ENCODE results near the gene CDH23.

CDH23 gene

GRCh38 chr10:71661060-71661622 is 264.4 kb downstream of the CDH23 start:
- DNase-seq (ENCODE audit: low spot score), result no peak

GRCh38 chr10:71661779-71662336 is 265.1 kb downstream of the CDH23 start:
- no peak for DNase-seq (ENCODE audit: low spot score)

- no peak for DNase-seq (ENCODE audit: low spot score)
These were observed 266.6 kb downstream of the CDH23 start for GRCh38 chr10:71663311-71663710.

- DNase-seq (ENCODE audit: low spot score), result no peak
These were observed 267.9 kb downstream of the CDH23 start for GRCh38 chr10:71664585-71664984.

- DNase-seq (ENCODE audit: low spot score), result no peak
These were observed 268.7 kb downstream of the CDH23 start for GRCh38 chr10:71665456-71665855.

GRCh38 chr10:71666639-71667386 is 270.1 kb downstream of the CDH23 start:
- no peak for DNase-seq (ENCODE audit: low spot score)

- no peak for DNase-seq (ENCODE audit: low spot score)
These were observed 270.6 kb downstream of the CDH23 start for GRCh38 chr10:71667387-71667752.

- DNase-seq (ENCODE audit: low spot score), result no peak
These were observed 275.6 kb downstream of the CDH23 start for GRCh38 chr10:71671994-71672946.

- no peak for DNase-seq (ENCODE audit: low spot score)
These were observed 278.7 kb downstream of the CDH23 start for GRCh38 chr10:71675295-71675970.

GRCh38 chr10:71677261-71677660 is 280.5 kb downstream of the CDH23 start:
- no peak for DNase-seq (ENCODE audit: low spot score)

- no peak for DNase-seq (ENCODE audit: low spot score)
These were observed 281.5 kb downstream of the CDH23 start for GRCh38 chr10:71678057-71678805.

GRCh38 chr10:71679425-71679824 is 282.7 kb downstream of the CDH23 start:
- DNase-seq (ENCODE audit: low spot score), result no peak

- no peak for DNase-seq (ENCODE audit: low spot score)
These were observed 285.3 kb downstream of the CDH23 start for GRCh38 chr10:71681977-71682376.

GRCh38 chr10:71683301-71683700 is 286.6 kb downstream of the CDH23 start:
- no peak for DNase-seq (ENCODE audit: low spot score)

- peak; percentile 20 for DNase-seq (ENCODE audit: low spot score)
These were observed 287.8 kb downstream of the CDH23 start for GRCh38 chr10:71684356-71685173.

GRCh38 chr10:71685554-71686232 is 289.0 kb downstream of the CDH23 start:
- DNase-seq (ENCODE audit: low spot score), result no peak

GRCh38 chr10:71687077-71687476 is 290.4 kb downstream of the CDH23 start:
- no peak for DNase-seq (ENCODE audit: low spot score)

GRCh38 chr10:71687480-71687879 is 290.8 kb downstream of the CDH23 start:
- no peak for DNase-seq (ENCODE audit: low spot score)

GRCh38 chr10:71688256-71688655 is 291.5 kb downstream of the CDH23 start:
- DNase-seq (ENCODE audit: low spot score), result no peak

Measured in hematopoietic multipotent progenitor cell treated with erythropoietin and hydrocortisone succinate and interleukin-3 and kit ligand, for 15 days (in vitro differentiated cells).